Endothelial cell of umbilical vein (primary cell): Measurements from ENCODE around the gene CDS2. TPM values are rescaled to one million over a fixed set of nuclear protein-coding genes. Genes with fewer than 3 reads are reported as not detected.

Experiments used
- BruUV-seq: library from RNA; stranded (reverse); fragments of 400-500 nt; replicated peaks from 2 replicates; lab custom pipeline; 2021; lab: Mats Ljungman, UMichigan
- CTCF ChIA-PET: fragments of 300-600, 350-600 bp; sonication (Branson Sonifier 250); formaldehyde crosslinking; loops from one replicate; lab custom pipeline; 2021; ENCODE audit warnings: antibody characterized with exemption, inconsistent platforms; lab: Charles Lee
- POLR2A ChIA-PET: fragments of 300-600, 350-600 bp; sonication (Branson Sonifier 250); formaldehyde crosslinking; loops from one replicate; lab custom pipeline; 2021; ENCODE audit warnings: antibody characterized with exemption, inconsistent platforms; lab: Charles Lee
- DNase-seq: peaks from one replicate; pipeline ENCODE4 v3.0.0-alpha.2; 2011; ENCODE audit warnings: low read depth, low spot score
- FAIRE-seq: peaks from 2 replicates; lab custom pipeline; 2011; peaks lifted over from hg19 to GRCh38; lab: Jason Lieb, UNC
- H2AFZ ChIP-seq: 2 replicates; pipeline ENCODE4 v1.6.0; 2012; ENCODE audit warnings: low read depth, low read length, control low read depth, inconsistent platforms
- H3K27ac ChIP-seq: 2 replicates; pipeline ENCODE4 v1.5.1; 2011; ENCODE audit warnings: low read depth, mild to moderate bottlenecking, control low read depth, low read length, moderate library complexity; ENCODE audit not compliant: insufficient read depth
- H3K27me3 ChIP-seq, 2 experiments: 2 replicates each; pipeline versions ENCODE4 v1.6.0 to v1.6.1; 2011; ENCODE audit warnings: low read length in 2 of 2, mixed read lengths in 1 of 2; ENCODE audit not compliant: control insufficient read depth in 2 of 2, insufficient read depth in 2 of 2
- H3K36me3 ChIP-seq, 2 experiments: 2 replicates in 1 of 2; 3 replicates in 1 of 2; pipeline ENCODE4 v1.5.1; 2011; ENCODE audit warnings: low read length in 2 of 2, mild to moderate bottlenecking in 1 of 2, moderate library complexity in 1 of 2; ENCODE audit not compliant: control insufficient read depth in 2 of 2, insufficient read depth in 2 of 2; ENCODE audit errors: extremely low read depth in 1 of 2
- H3K4me1 ChIP-seq: 3 replicates; pipeline ENCODE4 v1.5.1; 2011; ENCODE audit warnings: mild to moderate bottlenecking, low read length; ENCODE audit not compliant: control insufficient read depth, insufficient read depth; ENCODE audit errors: extremely low read depth
- H3K4me2 ChIP-seq: 2 replicates; pipeline ENCODE4 v1.6.1; 2011; ENCODE audit warnings: low read length, control low read depth, mixed read lengths; ENCODE audit not compliant: insufficient read depth
- H3K4me3 ChIP-seq, 3 experiments: fragments of 200-600 bp in 1 of 3; sonication (generic), shearing (Covaris generic) in 1 of 3; replicated peaks in 1 of 3; 2 replicates each; pipeline ENCODE4 v1.5.1; 2011 to 2016; ENCODE audit warnings: control low read depth in 3 of 3, low read length in 3 of 3, mild to moderate bottlenecking in 2 of 3, inconsistent platforms in 1 of 3, low read depth in 1 of 3, moderate library complexity in 1 of 3; ENCODE audit not compliant: insufficient read depth in 1 of 3
- H3K79me2 ChIP-seq: 2 replicates; pipeline ENCODE4 v1.6.0; 2012; ENCODE audit warnings: low read length, inconsistent platforms; ENCODE audit not compliant: control insufficient read depth, insufficient read depth
- H3K9ac ChIP-seq: replicated peaks from 2 replicates; pipeline ENCODE3; 2011; ENCODE audit warnings: low read length, control low read depth; ENCODE audit not compliant: insufficient read depth; ENCODE audit errors: extremely low read depth
- H3K9me1 ChIP-seq: replicated peaks from 3 replicates; pipeline ENCODE4 v1.6.0; 2011; ENCODE audit warnings: mild to moderate bottlenecking, low read length; ENCODE audit not compliant: control insufficient read depth, insufficient read depth; ENCODE audit errors: extremely low read depth
- H3K9me3 ChIP-seq: replicated peaks from 2 replicates; pipeline ENCODE4 v1.5.1; 2012; ENCODE audit warnings: low read length, inconsistent platforms; ENCODE audit not compliant: control insufficient read depth, insufficient read depth
- H4K20me1 ChIP-seq: replicated peaks from 2 replicates; pipeline ENCODE3; 2011; ENCODE audit warnings: mild to moderate bottlenecking, low read length; ENCODE audit not compliant: control insufficient read depth, insufficient read depth; ENCODE audit errors: extremely low read depth
- EZH2 ChIP-seq: IDR thresholded peaks from 2 replicates; pipeline ENCODE4 v1.6.1; 2012; ENCODE audit warnings: borderline replicate concordance, low read depth, mild to moderate bottlenecking, moderate library complexity, low read length, inconsistent platforms; ENCODE audit not compliant: severe bottlenecking
- FOS ChIP-seq: IDR thresholded peaks from 2 replicates; pipeline ENCODE4 v1.6.1; 2011; ENCODE audit warnings: mild to moderate bottlenecking, low read length, moderate library complexity, borderline replicate concordance; ENCODE audit not compliant: insufficient read depth
- GATA2 ChIP-seq: IDR thresholded peaks from 2 replicates; pipeline ENCODE4 v1.7.0; 2011; ENCODE audit warnings: low read depth, mild to moderate bottlenecking, moderate library complexity, mixed read lengths, low read length; ENCODE audit not compliant: insufficient read length, insufficient read depth
- JUN ChIP-seq: IDR thresholded peaks from 2 replicates; pipeline ENCODE4 v1.6.1; 2011; ENCODE audit warnings: borderline replicate concordance, low read depth; ENCODE audit not compliant: insufficient read length, insufficient read depth
- MYC ChIP-seq: IDR thresholded peaks from one replicate; pipeline ENCODE4 v1.6.1; 2011; ENCODE audit warnings: mild to moderate bottlenecking, low read depth, low read length
- POLR2A ChIP-seq: IDR thresholded peaks from 2 replicates; pipeline ENCODE4 v1.6.1; 2012; ENCODE audit warnings: low read depth, mild to moderate bottlenecking, control low read depth, low read length
- POLR2AphosphoS5 ChIP-seq: IDR thresholded peaks from 2 replicates; pipeline ENCODE4 v1.6.1; 2012; ENCODE audit warnings: low read depth, mild to moderate bottlenecking, control low read depth, low read length, moderate library complexity; ENCODE audit not compliant: insufficient read depth
- dilution Hi-C: fragments of 300-500 bp; cut with MboI; formaldehyde crosslinking; loops from one replicate; pipeline ENCODE4 v1.15.0; 2019; ENCODE audit warnings: low sequenced_read_pairs; ENCODE audit not compliant: extremely low pct_ligation_motif_present
- intact Hi-C: fragments of 100-400 bp; cut with micrococcal nuclease; formaldehyde crosslinking; loops from one replicate; pipeline ENCODE4 v1.10.0; 2022
- polyA plus RNA-seq, 4 experiments: library from polyadenylated mRNA; depleted of rRNA in 3 of 4; stranded (reverse) in 3 of 4; unstranded in 1 of 4; fragments of >200 nt; gene quantifications; 2 replicates each; pipeline versions ENCODE4 v1.2.1 to v1.2.3, GENCODE V29; 2011 to 2012; ENCODE audit warnings: missing spikeins in 1 of 4
- total RNA-seq: library from RNA; stranded (reverse); gene quantifications from 2 replicates; pipeline ENCODE4 v1.2.3, GENCODE V29; 2021
- TF ChIP-seq, protein P1 (sequence below), 2 donors: IDR thresholded peaks; 1 replicate in 1 of 2; 2 replicates in 1 of 2; pipeline ENCODE4 v1.5.1; 2011; ENCODE audit warnings: low read length in 2 of 2, mild to moderate bottlenecking in 2 of 2, moderate library complexity in 2 of 2, control low read depth in 1 of 2, inconsistent platforms in 1 of 2, low read depth in 1 of 2; ENCODE audit not compliant: insufficient read depth in 1 of 2; ENCODE audit errors: extremely low read depth in 1 of 2
- TF ChIP-seq, protein P2 (sequence below): IDR thresholded peaks from 2 replicates; pipeline ENCODE4 v1.6.1; 2011; ENCODE audit not compliant: insufficient read depth, insufficient read length

Gene CDS2
- total and polyA plus RNA-seq, 2 donors (not counting 3 experiments of a cell fraction or from before 2014, with no cell fraction given) = 47.0 to 49.0 TPM

DNA sequence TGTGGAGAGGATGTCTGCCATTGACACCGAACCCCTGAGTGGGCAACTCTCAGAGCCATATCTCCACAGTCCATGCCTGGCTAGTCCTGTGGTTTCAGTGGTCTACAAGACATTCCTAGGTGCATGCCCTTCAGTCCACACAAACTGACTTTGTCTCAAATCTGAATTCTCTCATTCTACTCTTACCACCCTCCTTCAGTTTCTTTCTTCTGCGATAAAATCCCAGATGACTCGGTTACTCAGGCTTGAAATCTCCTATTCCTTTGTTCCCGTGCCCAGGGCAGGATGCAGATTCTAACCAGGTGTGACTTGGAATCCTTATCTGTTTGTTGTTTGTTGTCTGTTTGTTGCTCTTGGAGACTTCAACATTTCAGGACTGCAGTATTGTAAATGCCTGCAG is 9.3 kb downstream of the CDS2 start:
- POLR2A ChIA-PET = interaction anchor here (1.2 kb wide), 1 partner anchor 9 kb away, joined by 3 read pairs; the partner anchor contains the start of gene CDS2
- Histone ChIP-seq H3K4me1 (no peaks in the 10 kb centered on the region), H3K27ac (no peak overlapping the region), H3K9me1 (no peaks in the 10 kb centered on the region), H3K9ac (no peak overlapping the region), H3K27me3 (no peaks in the 10 kb centered on the region), H3K79me2 (peaks cover 33% of the 10 kb centered on the region), H2AFZ (no peak overlapping the region), H3K36me3 (no peaks in the 10 kb centered on the region), H3K4me2 (no peak overlapping the region), H4K20me1 (no peaks in the 10 kb centered on the region), H3K4me3 (no peak overlapping the region), H3K9me3 (no peaks in the 10 kb centered on the region)
- no peak for FAIRE-seq
- intact Hi-C loops (no loop called here), dilution Hi-C loops (no loop called here)
- no peak for DNase-seq
- BruUV-seq = no TSS peak
- CTCF ChIA-PET = interaction anchor here (1.4 to 1.7 kb wide), 2 partner anchors 9 to 56 kb away, joined by 4 read pairs; partner anchors contain the start of gene CDS2
- no peak for TF ChIP-seq FOS
- no peak for TF ChIP-seq JUN
- no peak for TF ChIP-seq POLR2AphosphoS5
- no peak for TF ChIP-seq MYC
- no peak for TF ChIP-seq POLR2A
- TF ChIP-seq, protein P1, sequence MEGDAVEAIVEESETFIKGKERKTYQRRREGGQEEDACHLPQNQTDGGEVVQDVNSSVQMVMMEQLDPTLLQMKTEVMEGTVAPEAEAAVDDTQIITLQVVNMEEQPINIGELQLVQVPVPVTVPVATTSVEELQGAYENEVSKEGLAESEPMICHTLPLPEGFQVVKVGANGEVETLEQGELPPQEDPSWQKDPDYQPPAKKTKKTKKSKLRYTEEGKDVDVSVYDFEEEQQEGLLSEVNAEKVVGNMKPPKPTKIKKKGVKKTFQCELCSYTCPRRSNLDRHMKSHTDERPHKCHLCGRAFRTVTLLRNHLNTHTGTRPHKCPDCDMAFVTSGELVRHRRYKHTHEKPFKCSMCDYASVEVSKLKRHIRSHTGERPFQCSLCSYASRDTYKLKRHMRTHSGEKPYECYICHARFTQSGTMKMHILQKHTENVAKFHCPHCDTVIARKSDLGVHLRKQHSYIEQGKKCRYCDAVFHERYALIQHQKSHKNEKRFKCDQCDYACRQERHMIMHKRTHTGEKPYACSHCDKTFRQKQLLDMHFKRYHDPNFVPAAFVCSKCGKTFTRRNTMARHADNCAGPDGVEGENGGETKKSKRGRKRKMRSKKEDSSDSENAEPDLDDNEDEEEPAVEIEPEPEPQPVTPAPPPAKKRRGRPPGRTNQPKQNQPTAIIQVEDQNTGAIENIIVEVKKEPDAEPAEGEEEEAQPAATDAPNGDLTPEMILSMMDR (IDR thresholded peaks at IDR 0.05; ENCODE audit: extremely low read depth in 1 of 2, insufficient read depth in 1 of 2, low read depth in 1 of 2, low read length in 2 of 2) = no peak
- TF ChIP-seq EZH2 = no peak
- TF ChIP-seq, protein P2, sequence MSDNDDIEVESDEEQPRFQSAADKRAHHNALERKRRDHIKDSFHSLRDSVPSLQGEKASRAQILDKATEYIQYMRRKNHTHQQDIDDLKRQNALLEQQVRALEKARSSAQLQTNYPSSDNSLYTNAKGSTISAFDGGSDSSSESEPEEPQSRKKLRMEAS = no peak
- TF ChIP-seq GATA2 = no peak
